IMR-90 (cell line): ENCODE measurements around the gene CCNB1.

Experiments used
- CTCF ChIP-seq: conservative IDR thresholded peaks from 2 replicates; pipeline ENCODE4 v1.5.1; 2012; ENCODE audit warnings: mild to moderate bottlenecking, low read depth, low read length, improper control_type of control experiment
- MAZ ChIP-seq: IDR thresholded peaks from 2 replicates; pipeline ENCODE4 v1.6.1; 2012; ENCODE audit warnings: low read depth, mild to moderate bottlenecking, low read length, improper control_type of control experiment, moderate library complexity, borderline replicate concordance
- POLR2A ChIP-seq: IDR thresholded peaks from 2 replicates; pipeline ENCODE4 v1.6.1; 2012; ENCODE audit warnings: mild to moderate bottlenecking, low read depth, low read length
- SMC3 ChIP-seq: fragments of 150-350 bp; IDR thresholded peaks from 2 replicates; pipeline ENCODE4 v1.6.1; 2016; ENCODE audit warnings: low read depth, mild to moderate bottlenecking, antibody characterized with exemption, low read length, moderate library complexity

- TF ChIP-seq POLR2A (peak; percentile 67), MAZ (peak; percentile 81; the same call in 1 of the 2 replicates), CTCF (no peak), SMC3 (no peak)
These were observed at the start of gene CCNB1 for GRCh38 chr5:69166686-69167492.
